Left ventricle myocardium inferior (tissue), 1 donor: Measurements from ENCODE around the gene MGLL. TPM values are rescaled to one million over a fixed set of nuclear protein-coding genes. Genes with fewer than 3 reads are reported as not detected.
A peak's percentile ranks its signal among the peaks of the same experiment; 100 is the strongest.

Experiments used
- DNase-seq: peaks from one replicate; pipeline ENCODE4 v3.0.0-alpha.2; 2020
- H3K27ac ChIP-seq: fragments of 200-600 bp; replicated peaks from 2 replicates; pipeline ENCODE4 v1.8.0; 2021
- H3K27me3 ChIP-seq: fragments of 200-600 bp; 2 replicates; pipeline ENCODE4 v1.8.0; 2021; ENCODE audit warnings: low read depth
- H3K36me3 ChIP-seq: fragments of 200-600 bp; 2 replicates; pipeline ENCODE4 v1.8.0; 2021
- H3K4me1 ChIP-seq: fragments of 200-600 bp; 2 replicates; pipeline ENCODE4 v1.8.0; 2021
- H3K4me3 ChIP-seq: fragments of 200-600 bp; 2 replicates; pipeline ENCODE4 v1.8.0; 2021; ENCODE audit warnings: mild to moderate bottlenecking, moderate library complexity
- H3K9me3 ChIP-seq: fragments of 200-600 bp; replicated peaks from 2 replicates; pipeline ENCODE4 v1.8.0; 2021
- intact Hi-C: fragments of 100-400 bp; cut with micrococcal nuclease; formaldehyde crosslinking; loops from one replicate; pipeline ENCODE4 v1.11.0; 2022
- total RNA-seq: library from RNA; stranded (reverse); fragmentation: NEBNext Ultra II Directional; extraction: Animal tissue kit (Norgen Biotek cat#: 25700); gene quantifications from one replicate; pipeline ENCODE4 v1.2.1, GENCODE V29; 2021
- TF ChIP-seq, protein P1 (sequence below): fragments of 200-600 bp; IDR thresholded peaks from 2 replicates; pipeline ENCODE4 v1.8.0; 2021; ENCODE audit warnings: antibody characterized with exemption, mild to moderate bottlenecking, borderline replicate concordance
- donor health status: DM: no; HTN: yes; CAD: no; lungs with severe emphysema.

The MGLL gene
- total RNA-seq, 1 donor from 2014 or later = 67.0 TPM

DNA sequence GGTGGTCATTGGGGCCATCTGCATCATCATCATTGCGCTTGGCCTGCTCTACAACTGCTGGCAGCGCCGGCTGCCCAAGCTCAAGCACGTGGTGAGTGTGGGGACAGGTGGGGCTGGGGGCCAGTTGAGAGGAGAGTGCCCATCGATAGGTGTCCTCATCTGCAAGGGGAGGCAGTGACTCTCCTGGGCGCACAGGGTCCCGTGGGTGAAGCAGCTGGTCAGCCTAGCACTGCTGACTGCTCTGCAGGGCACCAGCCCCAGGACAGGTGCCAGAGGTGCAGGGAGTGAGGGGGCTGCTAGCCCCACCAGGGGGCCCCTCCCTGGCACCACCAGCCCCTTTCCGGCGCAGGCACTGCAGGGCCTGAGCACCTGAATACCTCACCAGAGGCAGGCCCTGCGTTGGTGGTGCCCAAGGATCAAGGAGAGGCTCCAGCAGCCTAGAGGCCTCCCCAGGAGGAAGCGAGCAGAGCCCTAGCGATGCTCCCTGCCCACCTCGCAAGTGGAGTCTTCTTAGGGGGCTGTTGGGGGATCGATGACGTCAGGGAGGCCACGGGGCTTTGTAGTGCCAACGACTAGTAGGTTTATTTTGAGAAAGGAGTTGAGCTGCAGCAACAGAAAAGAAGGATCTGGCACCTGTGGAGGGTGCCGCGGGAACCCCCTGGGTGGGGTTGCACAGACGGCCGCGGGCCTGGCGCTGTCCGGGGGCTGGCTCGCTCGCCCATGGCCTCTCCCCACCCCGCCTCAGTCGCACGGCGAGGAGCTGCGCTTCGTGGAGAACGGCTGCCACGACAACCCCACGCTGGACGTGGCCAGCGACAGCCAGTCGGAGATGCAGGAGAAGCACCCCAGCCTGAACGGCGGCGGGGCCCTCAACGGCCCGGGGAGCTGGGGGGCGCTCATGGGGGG lies 150.5 kb downstream of the MGLL start:
- H3K27me3 ChIP-seq = no peaks in the 10 kb centered on the region
- H3K4me3 ChIP-seq = peak overlapping the region; percentile 100
- H3K4me1 ChIP-seq = peaks cover 52% of the 10 kb centered on the region
- TF ChIP-seq, protein P1, sequence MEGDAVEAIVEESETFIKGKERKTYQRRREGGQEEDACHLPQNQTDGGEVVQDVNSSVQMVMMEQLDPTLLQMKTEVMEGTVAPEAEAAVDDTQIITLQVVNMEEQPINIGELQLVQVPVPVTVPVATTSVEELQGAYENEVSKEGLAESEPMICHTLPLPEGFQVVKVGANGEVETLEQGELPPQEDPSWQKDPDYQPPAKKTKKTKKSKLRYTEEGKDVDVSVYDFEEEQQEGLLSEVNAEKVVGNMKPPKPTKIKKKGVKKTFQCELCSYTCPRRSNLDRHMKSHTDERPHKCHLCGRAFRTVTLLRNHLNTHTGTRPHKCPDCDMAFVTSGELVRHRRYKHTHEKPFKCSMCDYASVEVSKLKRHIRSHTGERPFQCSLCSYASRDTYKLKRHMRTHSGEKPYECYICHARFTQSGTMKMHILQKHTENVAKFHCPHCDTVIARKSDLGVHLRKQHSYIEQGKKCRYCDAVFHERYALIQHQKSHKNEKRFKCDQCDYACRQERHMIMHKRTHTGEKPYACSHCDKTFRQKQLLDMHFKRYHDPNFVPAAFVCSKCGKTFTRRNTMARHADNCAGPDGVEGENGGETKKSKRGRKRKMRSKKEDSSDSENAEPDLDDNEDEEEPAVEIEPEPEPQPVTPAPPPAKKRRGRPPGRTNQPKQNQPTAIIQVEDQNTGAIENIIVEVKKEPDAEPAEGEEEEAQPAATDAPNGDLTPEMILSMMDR = no peak
- H3K36me3 ChIP-seq = peaks cover 19% of the 10 kb centered on the region
- peak; percentile 23 for DNase-seq
- no peaks in the 10 kb centered on the region for H3K9me3 ChIP-seq
- peak overlapping the region; percentile 95 for H3K27ac ChIP-seq
- intact Hi-C loops = no loop called here

DNA sequence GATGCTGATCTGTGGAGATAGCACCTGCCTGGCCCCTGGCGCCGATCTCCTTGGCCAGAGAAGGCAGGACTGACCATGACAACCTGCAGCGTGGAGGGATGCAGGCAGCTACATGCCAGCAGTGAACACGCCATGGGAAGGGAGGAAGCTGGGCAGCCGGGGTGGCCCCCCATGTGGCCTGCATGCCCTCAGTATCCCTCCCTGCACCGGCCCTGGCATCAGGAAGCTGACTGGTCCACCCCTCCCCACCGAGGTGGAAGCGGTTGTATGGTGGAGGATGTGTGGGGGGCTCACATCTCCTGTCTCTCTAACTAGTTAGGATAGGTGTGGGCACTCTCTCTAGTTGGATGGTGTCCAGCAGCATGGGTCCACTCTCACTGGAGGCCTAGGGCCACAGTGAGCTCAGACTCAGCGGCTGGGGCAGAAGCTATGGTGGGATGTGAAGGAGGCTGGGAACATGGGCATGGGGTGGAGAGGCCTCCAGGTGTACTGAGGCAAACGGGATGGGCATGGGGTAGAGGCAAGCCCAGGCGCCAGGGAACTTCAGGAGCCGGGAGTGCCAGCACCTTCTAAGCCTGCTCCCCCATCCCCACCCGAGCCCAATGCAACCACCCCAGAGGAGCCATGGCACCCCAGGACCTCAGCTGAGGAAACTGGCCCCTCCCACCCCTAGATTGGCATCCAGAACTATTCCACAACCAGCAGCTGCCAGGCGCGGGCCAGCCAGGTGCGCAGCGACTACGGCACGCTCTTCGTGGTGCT lies 151.4 kb downstream of the MGLL start:
- TF ChIP-seq, protein P1 = no peak
- H3K4me3 ChIP-seq = no peak overlapping the region
- peaks cover 43% of the 10 kb centered on the region for H3K4me1 ChIP-seq
- intact Hi-C loops = no loop called here
- no peak overlapping the region for H3K27ac ChIP-seq
- DNase-seq = no peak
- H3K36me3 ChIP-seq = peaks cover 10% of the 10 kb centered on the region
- H3K27me3 ChIP-seq = no peaks in the 10 kb centered on the region
- no peaks in the 10 kb centered on the region for H3K9me3 ChIP-seq

DNA sequence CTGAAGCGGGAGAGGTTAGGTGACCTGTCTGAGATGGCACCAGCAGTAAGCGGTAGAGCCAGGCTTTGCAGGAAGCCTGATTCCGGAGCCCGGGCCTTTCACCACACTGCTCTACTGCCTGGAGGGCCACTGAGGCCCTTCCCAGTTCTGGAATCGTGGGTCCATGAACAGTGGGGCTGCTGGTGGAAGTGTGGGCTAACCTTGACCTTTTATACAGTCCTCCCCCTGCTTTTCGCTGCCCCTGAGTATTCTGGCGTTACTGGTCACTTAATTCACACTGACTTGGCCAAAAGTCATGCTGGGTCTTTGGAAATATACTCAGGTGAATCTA lies 152.1 kb downstream of the MGLL start:
- Histone ChIP-seq H3K27me3 (no peaks in the 10 kb centered on the region), H3K36me3 (peaks cover 8% of the 10 kb centered on the region), H3K27ac (no peak overlapping the region), H3K9me3 (no peaks in the 10 kb centered on the region), H3K4me3 (no peak overlapping the region), H3K4me1 (peaks cover 36% of the 10 kb centered on the region)
- TF ChIP-seq, protein P1 = no peak
- intact Hi-C loops = no loop called here
- DNase-seq = no peak

DNA sequence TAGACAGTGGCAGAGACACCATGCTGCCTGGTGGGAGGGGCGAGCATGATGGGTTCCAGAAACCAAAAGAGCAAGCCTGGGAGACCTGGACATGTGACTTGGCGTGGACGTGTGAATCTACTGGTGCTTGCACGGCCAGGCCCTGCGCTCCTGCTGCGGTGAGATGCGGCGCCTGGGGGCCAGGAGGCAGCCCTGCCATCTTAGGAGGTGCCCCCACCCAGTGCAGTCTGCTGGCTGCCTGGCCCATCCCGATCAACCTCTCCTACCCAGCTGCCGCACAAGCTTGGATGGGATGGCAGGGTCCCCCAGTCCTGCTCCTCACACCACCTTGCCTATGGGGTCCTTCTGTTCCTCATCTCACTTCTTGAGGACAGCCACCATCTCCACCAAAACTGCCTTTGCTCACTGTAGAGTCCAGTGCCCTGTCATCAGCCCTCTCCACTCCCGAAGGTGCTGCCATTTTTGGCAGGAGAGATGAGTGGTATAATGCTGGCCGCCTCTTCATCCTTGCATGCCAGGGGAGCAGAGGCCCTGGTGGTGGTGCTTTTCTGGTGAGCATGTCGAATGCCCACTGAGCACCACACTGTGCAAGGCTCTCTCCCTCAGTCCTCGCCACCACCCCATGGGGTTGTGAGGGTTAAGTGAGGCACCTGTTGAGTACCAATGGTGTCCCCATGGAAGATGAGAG lies 152.6 kb downstream of the MGLL start:
- intact Hi-C loops = no loop called here
- no peak overlapping the region for H3K4me3 ChIP-seq
- no peaks in the 10 kb centered on the region for H3K9me3 ChIP-seq
- TF ChIP-seq, protein P1 = no peak
- H3K4me1 ChIP-seq = peaks cover 31% of the 10 kb centered on the region
- H3K36me3 ChIP-seq = peaks cover 5% of the 10 kb centered on the region
- no peak overlapping the region for H3K27ac ChIP-seq
- DNase-seq = no peak
- no peaks in the 10 kb centered on the region for H3K27me3 ChIP-seq

DNA sequence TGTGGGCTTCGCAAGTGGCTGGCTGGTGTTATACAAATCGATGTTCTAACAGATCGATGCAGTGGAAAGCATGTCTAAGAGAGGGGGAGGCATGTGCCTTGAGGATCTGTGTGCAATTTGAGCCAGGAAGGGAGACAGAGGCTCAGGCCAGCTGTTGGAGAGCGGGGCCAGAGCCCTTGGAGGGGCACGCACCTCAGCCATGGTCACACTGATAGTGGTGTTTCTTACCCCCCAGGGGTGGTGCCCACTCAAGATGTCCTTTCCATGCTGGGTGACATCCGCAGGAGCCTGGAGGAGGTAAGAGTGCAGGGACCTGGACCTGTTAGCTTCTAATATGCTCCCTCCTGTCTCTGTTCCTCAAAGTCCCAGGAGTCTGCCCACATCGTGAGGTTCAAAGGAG lies 153.4 kb downstream of the MGLL start:
- Histone ChIP-seq H3K9me3 (no peaks in the 10 kb centered on the region), H3K4me1 (peaks cover 23% of the 10 kb centered on the region), H3K36me3 (no peaks in the 10 kb centered on the region), H3K4me3 (no peak overlapping the region), H3K27ac (no peak overlapping the region), H3K27me3 (no peaks in the 10 kb centered on the region)
- intact Hi-C loops = no loop called here
- DNase-seq = no peak
- TF ChIP-seq, protein P1 = no peak
